ENCODE data around the gene OSBP. TPM values are rescaled to one million over a fixed set of nuclear protein-coding genes. Genes with fewer than 3 reads are reported as not detected.
A peak's percentile ranks its signal among the peaks of the same experiment; 100 is the strongest.

The OSBP gene
- polyA plus RNA-seq, 2 of the 4 experiments (the other 2 are of a cell fraction), result 25.9 to 31.7 TPM

DNA sequence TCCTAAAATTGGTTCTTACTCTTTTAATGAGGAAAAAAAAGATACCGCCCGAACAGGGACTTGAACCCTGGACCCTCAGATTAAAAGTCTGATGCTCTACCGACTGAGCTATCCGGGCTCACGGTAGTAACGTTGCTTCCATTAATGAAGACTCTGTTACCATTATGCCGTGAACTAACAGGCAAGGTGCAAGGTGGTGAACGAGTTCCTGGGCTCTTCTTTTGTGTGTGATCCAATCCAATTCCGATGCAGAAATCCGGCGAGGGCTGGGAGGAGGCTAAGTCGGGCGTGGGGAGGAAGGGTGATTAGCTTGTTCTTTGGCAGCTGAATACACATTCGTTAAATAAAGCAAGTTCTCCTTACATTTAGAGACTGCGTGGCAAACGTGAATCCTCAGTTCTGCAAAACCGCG is 55.3 kb downstream of the OSBP start (continued):
- TF ChIP-seq MYC (IDR thresholded peaks at IDR 0.05; ENCODE audit: borderline replicate concordance, low read length) (no peak), CBX8 (IDR thresholded peaks at IDR 0.05) (no peak), POLR2A (IDR thresholded peaks at IDR 0.05; ENCODE audit: low read length) (no peak), SREBF2 (IDR thresholded peaks at IDR 0.05) (peak; percentile 90), HOXB5 (CRISPR knock-in tag; IDR thresholded peaks at IDR 0.05) (no peak), CEBPB (IDR thresholded peaks at IDR 0.05) (0 out of 4 replicates have a peak, but pooled peaks of 1 of the 2 experiments have one; percentile 33)
- TF ChIP-seq, protein P1, sequence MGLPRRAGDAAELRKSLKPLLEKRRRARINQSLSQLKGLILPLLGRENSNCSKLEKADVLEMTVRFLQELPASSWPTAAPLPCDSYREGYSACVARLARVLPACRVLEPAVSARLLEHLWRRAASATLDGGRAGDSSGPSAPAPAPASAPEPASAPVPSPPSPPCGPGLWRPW (IDR thresholded peaks at IDR 0.05), result no peak
- TF ChIP-seq, protein P2, sequence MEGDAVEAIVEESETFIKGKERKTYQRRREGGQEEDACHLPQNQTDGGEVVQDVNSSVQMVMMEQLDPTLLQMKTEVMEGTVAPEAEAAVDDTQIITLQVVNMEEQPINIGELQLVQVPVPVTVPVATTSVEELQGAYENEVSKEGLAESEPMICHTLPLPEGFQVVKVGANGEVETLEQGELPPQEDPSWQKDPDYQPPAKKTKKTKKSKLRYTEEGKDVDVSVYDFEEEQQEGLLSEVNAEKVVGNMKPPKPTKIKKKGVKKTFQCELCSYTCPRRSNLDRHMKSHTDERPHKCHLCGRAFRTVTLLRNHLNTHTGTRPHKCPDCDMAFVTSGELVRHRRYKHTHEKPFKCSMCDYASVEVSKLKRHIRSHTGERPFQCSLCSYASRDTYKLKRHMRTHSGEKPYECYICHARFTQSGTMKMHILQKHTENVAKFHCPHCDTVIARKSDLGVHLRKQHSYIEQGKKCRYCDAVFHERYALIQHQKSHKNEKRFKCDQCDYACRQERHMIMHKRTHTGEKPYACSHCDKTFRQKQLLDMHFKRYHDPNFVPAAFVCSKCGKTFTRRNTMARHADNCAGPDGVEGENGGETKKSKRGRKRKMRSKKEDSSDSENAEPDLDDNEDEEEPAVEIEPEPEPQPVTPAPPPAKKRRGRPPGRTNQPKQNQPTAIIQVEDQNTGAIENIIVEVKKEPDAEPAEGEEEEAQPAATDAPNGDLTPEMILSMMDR (IDR thresholded peaks at IDR 0.05), result no peak
- TF ChIP-seq, protein P3, sequence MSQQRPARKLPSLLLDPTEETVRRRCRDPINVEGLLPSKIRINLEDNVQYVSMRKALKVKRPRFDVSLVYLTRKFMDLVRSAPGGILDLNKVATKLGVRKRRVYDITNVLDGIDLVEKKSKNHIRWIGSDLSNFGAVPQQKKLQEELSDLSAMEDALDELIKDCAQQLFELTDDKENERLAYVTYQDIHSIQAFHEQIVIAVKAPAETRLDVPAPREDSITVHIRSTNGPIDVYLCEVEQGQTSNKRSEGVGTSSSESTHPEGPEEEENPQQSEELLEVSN (IDR thresholded peaks at IDR 0.05; ENCODE audit: borderline replicate concordance, low read depth), result no peak
- TF ChIP-seq, protein P4, sequence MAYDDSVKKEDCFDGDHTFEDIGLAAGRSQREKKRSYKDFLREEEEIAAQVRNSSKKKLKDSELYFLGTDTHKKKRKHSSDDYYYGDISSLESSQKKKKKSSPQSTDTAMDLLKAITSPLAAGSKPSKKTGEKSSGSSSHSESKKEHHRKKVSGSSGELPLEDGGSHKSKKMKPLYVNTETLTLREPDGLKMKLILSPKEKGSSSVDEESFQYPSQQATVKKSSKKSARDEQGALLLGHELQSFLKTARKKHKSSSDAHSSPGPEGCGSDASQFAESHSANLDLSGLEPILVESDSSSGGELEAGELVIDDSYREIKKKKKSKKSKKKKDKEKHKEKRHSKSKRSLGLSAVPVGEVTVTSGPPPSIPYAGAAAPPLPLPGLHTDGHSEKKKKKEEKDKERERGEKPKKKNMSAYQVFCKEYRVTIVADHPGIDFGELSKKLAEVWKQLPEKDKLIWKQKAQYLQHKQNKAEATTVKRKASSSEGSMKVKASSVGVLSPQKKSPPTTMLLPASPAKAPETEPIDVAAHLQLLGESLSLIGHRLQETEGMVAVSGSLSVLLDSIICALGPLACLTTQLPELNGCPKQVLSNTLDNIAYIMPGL (CRISPR knock-in tag; IDR thresholded peaks at IDR 0.05; ENCODE audit: borderline replicate concordance), result 0 out of 2 replicates have a peak, but pooled peaks have one; percentile 36

GRCh38 chr11:59559886-59560285 is 55.7 kb downstream of the OSBP start:
- TF ChIP-seq RAD21 (conservative IDR thresholded peaks at IDR 0.05 in 1 of 2, IDR thresholded peaks at IDR 0.05 in 1 of 2), result no peak
- TF ChIP-seq JUN (IDR thresholded peaks at IDR 0.05), result no peak
- CTCF ChIA-PET, result interaction anchor here (0.7 to 4.0 kb wide), 4 partner anchors 8 to 388 kb away, joined by 3 to 22 read pairs (median 6); partner anchors contain the start of gene DTX4
- ATAC-seq (peak in 1 of 2 experiments; percentile 3; a peak in 3 of 6 replicates), FAIRE-seq (no peak), DNase-seq (ENCODE audit: low read depth in 1 of 2, low spot score in 1 of 2) (no peak)
- peak overlapping the region; percentile 87 for H3K4me3 ChIP-seq
- H3K4me1 ChIP-seq, result 0 out of 3 replicates have a peak, but pooled peaks cover 9% of the 10 kb centered on the region
- H3K27ac ChIP-seq, result 0 out of 6 replicates have a peak overlapping the region, but pooled peaks of 1 of the 2 experiments have one; percentile 31
- H3K9me3 ChIP-seq, result no peaks in the 10 kb centered on the region
- POLR2A ChIA-PET, result interaction anchor here (1.4 to 1.8 kb wide), 3 partner anchors 10 to 109 kb away, joined by 4 to 16 read pairs (median 7); partner anchors contain the start of genes OSBP and PATL1
- WGBS (ENCODE audit: missing lambda C conversion rate), result 37% methylated on average over 8 of the region's 8 CpGs
- peak overlapping the region; percentile 88 for H3K4me2 ChIP-seq

- H3K4me3 ChIP-seq, result peak overlapping the region; percentile 58; the same call in 2 of the 3 replicates
- FAIRE-seq (no peak), ATAC-seq (no peak), DNase-seq (ENCODE audit: low read depth in 1 of 2, low spot score in 1 of 2) (no peak)
- H3K4me1 ChIP-seq, result 0 out of 3 replicates have a peak, but pooled peaks cover 9% of the 10 kb centered on the region
- H3K4me2 ChIP-seq, result peak overlapping the region; percentile 59
- no peaks in the 10 kb centered on the region for H3K9me3 ChIP-seq
- ChIA-PET POLR2A (interaction anchor here (2.1 to 2.9 kb wide), 2 partner anchors 8 to 111 kb away, joined by 13 to 15 read pairs; partner anchors contain the start of gene PATL1), CTCF (interaction anchor here (0.6 to 4.0 kb wide), 3 partner anchors 13 to 1817 kb away, joined by 3 to 22 read pairs (median 4); no protein-coding TSS in a partner anchor)
- TF ChIP-seq RARB (CRISPR knock-in tag; IDR thresholded peaks at IDR 0.05) (no peak), USF2 (IDR thresholded peaks at IDR 0.05) (no peak), EP300 (IDR thresholded peaks at IDR 0.05) (no peak), RNF2 (IDR thresholded peaks at IDR 0.05; ENCODE audit: borderline replicate concordance, low read depth) (no peak), CEBPB (IDR thresholded peaks at IDR 0.05) (no peak), GATA3 (IDR thresholded peaks at IDR 0.05; ENCODE audit: borderline replicate concordance) (no peak), RAD21 (conservative IDR thresholded peaks at IDR 0.05 in 1 of 2, IDR thresholded peaks at IDR 0.05 in 1 of 2) (no peak), HOXB13 (CRISPR knock-in tag; IDR thresholded peaks at IDR 0.05; ENCODE audit: low read depth) (no peak), MYC (IDR thresholded peaks at IDR 0.05; ENCODE audit: borderline replicate concordance, low read length) (no peak), HOXA7 (CRISPR knock-in tag; IDR thresholded peaks at IDR 0.05) (no peak), NFE2L2 (conservative IDR thresholded peaks at IDR 0.05; ENCODE audit: low read length) (no peak), TFCP2L1 (CRISPR knock-in tag; IDR thresholded peaks at IDR 0.05) (no peak), TP53 (CRISPR knock-in tag; IDR thresholded peaks at IDR 0.05) (no peak), CBX2 (IDR thresholded peaks at IDR 0.05; ENCODE audit: borderline replicate concordance, low read depth) (no peak)
- TF ChIP-seq, protein P3 (IDR thresholded peaks at IDR 0.05; ENCODE audit: borderline replicate concordance, low read depth), result no peak
- TF ChIP-seq, protein P4 (CRISPR knock-in tag; IDR thresholded peaks at IDR 0.05; ENCODE audit: borderline replicate concordance), result no peak
- 86% methylated on average over 7 of the region's 7 CpGs for WGBS (ENCODE audit: missing lambda C conversion rate)
- H3K27ac ChIP-seq, result peak overlapping the region; percentile 75 to 83
These were observed 57.3 kb downstream of the OSBP start for GRCh38 chr11:59558270-59558643.
